ENCODE measurements around the gene NME5.
"Not testable (repeated sequence)": the region's sequence is repeated elsewhere in the genome, so short reads cannot be mapped to it uniquely, and the experiment has no call there.

The NME5 gene

GRCh38 chr5:138138949-138139780 is at the start of gene NME5:
NME5 (minus strand) TSS chr5:138139428; CDS start chr5:138138780, 648 bp downstream.
- DNase-seq (ENCODE audit: low read depth) = peak; percentile 57

GRCh38 chr5:138188626-138189025 is 49.4 kb upstream of the NME5 start:
- no peak for DNase-seq (ENCODE audit: low read depth)

- no peak for DNase-seq (ENCODE audit: low read depth)
Observed at GRCh38 chr5:138186002-138186447, 46.8 kb upstream of the NME5 start.

GRCh38 chr5:138182808-138183207 is 43.6 kb upstream of the NME5 start:
- DNase-seq (ENCODE audit: low read depth) = no peak

GRCh38 chr5:138180841-138181240 is 41.6 kb upstream of the NME5 start:
- DNase-seq (ENCODE audit: low read depth) = no peak

- DNase-seq (ENCODE audit: low read depth) = peak; percentile 83
Observed at GRCh38 chr5:138180183-138180782, 41.1 kb upstream of the NME5 start.

GRCh38 chr5:138179277-138179857 is 40.1 kb upstream of the NME5 start:
- DNase-seq (ENCODE audit: low read depth) = peak; percentile 46

GRCh38 chr5:138178516-138179276 is 39.5 kb upstream of the NME5 start, which contains the start of the genes BRD8 and KIF20A:
BRD8 (minus strand) TSS chr5:138178630; CDS start chr5:138178614, 16 bp downstream.
KIF20A (plus strand) TSS chr5:138179112; CDS start chr5:138179681, 569 bp downstream.
- DNase-seq (ENCODE audit: low read depth) = peak; percentile 99

GRCh38 chr5:138177941-138178515 is 38.8 kb upstream of the NME5 start:
- DNase-seq (ENCODE audit: low read depth) = peak; percentile 63

GRCh38 chr5:138170299-138170698 is 31.1 kb upstream of the NME5 start:
- no peak for DNase-seq (ENCODE audit: low read depth)

- no peak for DNase-seq (ENCODE audit: low read depth)
Observed at GRCh38 chr5:138169124-138169523, 29.9 kb upstream of the NME5 start.

- no peak for DNase-seq (ENCODE audit: low read depth)
Observed at GRCh38 chr5:138163721-138164120, 24.5 kb upstream of the NME5 start.

GRCh38 chr5:138160706-138161105 is 21.5 kb upstream of the NME5 start:
- no peak for DNase-seq (ENCODE audit: low read depth)

- DNase-seq (ENCODE audit: low read depth) = no peak
Observed at GRCh38 chr5:138159666-138160065, 20.4 kb upstream of the NME5 start.

- no peak for DNase-seq (ENCODE audit: low read depth)
Observed at GRCh38 chr5:138157626-138158025, 18.4 kb upstream of the NME5 start.

- DNase-seq (ENCODE audit: low read depth) = not testable (repeated sequence)
Observed at GRCh38 chr5:138155977-138156376, 16.7 kb upstream of the NME5 start.

- peak; percentile 82 for DNase-seq (ENCODE audit: low read depth)
Observed at GRCh38 chr5:138149530-138149929, 10.3 kb upstream of the NME5 start.

- peak; percentile 90 for DNase-seq (ENCODE audit: low read depth)
Observed at GRCh38 chr5:138148811-138149210, 9.6 kb upstream of the NME5 start.

- DNase-seq (ENCODE audit: low read depth) = not testable (repeated sequence)
Observed at GRCh38 chr5:138143578-138143977, 4.3 kb upstream of the NME5 start.

- DNase-seq (ENCODE audit: low read depth) = no peak
Observed at GRCh38 chr5:138141734-138142133, 2.5 kb upstream of the NME5 start.

GRCh38 chr5:138140268-138140667 is 1.0 kb upstream of the NME5 start:
- DNase-seq (ENCODE audit: low read depth) = no peak

- no peak for DNase-seq (ENCODE audit: low read depth)
Observed at GRCh38 chr5:138139781-138140090, 508 bp upstream of the NME5 start.
